ENCODE results near the gene PIGBOS1.
"Not testable (repeated sequence)": the region's sequence is repeated elsewhere in the genome, so short reads cannot be mapped to it uniquely, and the experiment has no call there.

PIGBOS1 gene

GRCh38 chr15:55318588-55319494 is at the start of gene PIGBOS1, which contains the start of gene PIGB:
Gene PIGBOS1, minus strand, starts transcription at chr15:55319123. Its CDS starts 1,331 bp downstream, at chr15:55317792.
Gene PIGB, plus strand, starts transcription at chr15:55319222. Its CDS starts 29 bp downstream, at chr15:55319251.
- peak; percentile 70 for DNase-seq

- DNase-seq: no peak
Measured at GRCh38 chr15:55366981-55367380, 48.1 kb upstream of the PIGBOS1 start.

GRCh38 chr15:55362641-55363040 is 43.7 kb upstream of the PIGBOS1 start:
- no peak for DNase-seq

- no peak for DNase-seq
Measured at GRCh38 chr15:55361048-55361447, 42.1 kb upstream of the PIGBOS1 start.

GRCh38 chr15:55360256-55360655 is 41.3 kb upstream of the PIGBOS1 start:
- DNase-seq: no peak

DNA sequence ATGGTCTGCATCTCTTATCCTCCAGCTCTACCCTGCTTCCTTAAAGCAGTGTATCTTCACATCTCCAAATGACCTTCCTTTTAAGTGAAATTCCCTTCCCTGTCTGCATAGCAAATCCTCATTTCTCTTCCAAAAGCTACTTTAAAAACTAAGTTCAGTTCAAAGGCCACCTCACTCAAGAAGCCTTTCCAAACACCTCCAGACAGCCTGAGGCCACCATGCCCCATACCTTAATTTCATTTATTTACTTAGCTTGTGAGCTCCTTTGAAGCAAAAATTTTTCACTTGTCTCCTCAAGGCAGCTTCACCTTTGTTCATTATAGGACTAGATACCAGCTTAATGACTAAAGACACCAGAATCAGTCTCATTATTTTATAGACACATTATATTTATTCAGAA is 39.5 kb upstream of the PIGBOS1 start:
- no peak for DNase-seq

GRCh38 chr15:55357774-55358173 is 38.9 kb upstream of the PIGBOS1 start:
- DNase-seq: no peak

GRCh38 chr15:55356985-55357585 is 38.2 kb upstream of the PIGBOS1 start:
- DNase-seq: no peak

GRCh38 chr15:55353025-55353424 is 34.1 kb upstream of the PIGBOS1 start:
- DNase-seq: no peak

DNA sequence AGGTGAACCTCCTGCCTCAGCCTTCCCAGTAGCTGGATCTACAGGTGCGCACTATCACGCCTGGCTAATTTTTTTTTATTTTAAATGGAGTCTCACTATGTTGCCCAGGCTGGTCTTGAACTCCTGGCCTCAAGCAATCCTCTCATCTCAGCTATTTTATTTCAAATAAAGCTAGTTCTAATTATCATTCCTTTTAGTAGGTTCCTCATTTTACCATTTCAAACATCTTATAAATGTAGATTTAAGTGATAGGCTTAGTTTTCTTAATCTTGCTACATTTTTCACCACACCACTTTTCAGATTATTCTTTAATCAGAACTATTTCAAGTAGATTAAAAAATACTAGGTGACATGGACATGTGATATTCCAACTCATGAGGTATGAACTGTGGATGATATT is 30.4 kb upstream of the PIGBOS1 start:
- DNase-seq: no peak

DNA sequence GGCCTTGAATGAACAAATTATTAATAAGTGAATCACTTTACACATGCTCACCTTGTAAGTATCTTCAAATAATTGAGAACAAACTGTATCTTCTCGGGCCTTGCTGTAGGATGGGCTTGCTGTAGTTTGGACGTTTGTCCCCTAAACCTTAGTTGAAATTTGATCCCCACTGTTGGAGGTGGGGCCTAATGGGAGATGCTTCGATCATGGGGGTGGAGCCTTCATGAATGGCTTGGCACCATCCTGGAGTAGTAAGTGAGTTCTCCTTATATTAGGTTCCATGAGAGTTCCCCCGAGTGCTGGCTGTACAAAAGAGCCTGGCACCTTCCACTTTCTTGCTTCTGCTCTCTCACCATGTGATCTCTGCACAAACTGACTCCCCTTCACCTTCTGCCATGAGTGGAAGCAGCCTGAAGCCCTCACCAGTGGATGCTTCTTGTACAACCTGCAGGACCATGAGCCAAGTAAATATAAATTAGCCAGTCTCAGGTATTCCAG is 29.4 kb upstream of the PIGBOS1 start:
- no peak for DNase-seq

DNA sequence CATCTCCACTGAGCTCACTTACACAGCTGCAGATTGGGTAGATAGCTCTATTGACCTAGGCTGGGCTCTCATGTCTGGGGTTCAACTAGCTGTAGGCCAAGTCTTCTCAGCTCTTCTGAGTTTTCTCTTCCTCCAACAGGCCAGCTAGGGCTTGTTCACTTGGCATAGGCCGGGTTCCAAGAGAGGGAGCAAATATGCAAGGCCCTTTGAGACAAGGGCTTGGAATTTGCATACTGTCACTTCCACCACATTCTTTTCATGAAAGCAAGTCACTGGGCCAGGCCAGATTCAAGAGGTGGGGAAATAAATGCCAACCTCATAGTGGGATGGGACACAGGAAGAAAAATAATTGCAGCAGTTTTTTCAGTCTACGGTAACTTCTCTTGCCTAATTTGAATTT is 25.3 kb upstream of the PIGBOS1 start:
- no peak for DNase-seq

- DNase-seq: peak; percentile 42
Measured at GRCh38 chr15:55343168-55343567, 24.2 kb upstream of the PIGBOS1 start.

DNA sequence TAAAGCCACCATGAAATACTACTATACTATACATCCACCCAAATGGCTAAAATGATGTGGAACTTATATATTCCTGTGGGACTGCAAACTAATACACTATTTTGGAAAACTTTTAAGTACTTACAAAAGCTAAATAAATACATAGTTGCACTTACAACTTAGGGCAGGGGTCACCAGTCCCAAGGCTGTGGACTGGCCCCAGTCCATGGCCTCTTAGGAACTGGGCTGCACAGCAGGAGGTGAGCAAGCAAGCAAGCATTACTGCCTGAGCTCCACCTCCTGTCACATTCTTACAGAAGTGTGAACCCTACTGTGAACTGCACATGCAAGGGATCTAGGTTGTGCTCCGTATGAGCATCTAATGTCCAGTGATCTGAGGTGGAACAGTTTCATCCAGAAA is 18.2 kb upstream of the PIGBOS1 start:
- no peak for DNase-seq

GRCh38 chr15:55334997-55335396 is 16.1 kb upstream of the PIGBOS1 start:
- no peak for DNase-seq

GRCh38 chr15:55334371-55334770 is 15.4 kb upstream of the PIGBOS1 start:
- no peak for DNase-seq

- no peak for DNase-seq
Measured at GRCh38 chr15:55327387-55327786, 8.5 kb upstream of the PIGBOS1 start.

DNA sequence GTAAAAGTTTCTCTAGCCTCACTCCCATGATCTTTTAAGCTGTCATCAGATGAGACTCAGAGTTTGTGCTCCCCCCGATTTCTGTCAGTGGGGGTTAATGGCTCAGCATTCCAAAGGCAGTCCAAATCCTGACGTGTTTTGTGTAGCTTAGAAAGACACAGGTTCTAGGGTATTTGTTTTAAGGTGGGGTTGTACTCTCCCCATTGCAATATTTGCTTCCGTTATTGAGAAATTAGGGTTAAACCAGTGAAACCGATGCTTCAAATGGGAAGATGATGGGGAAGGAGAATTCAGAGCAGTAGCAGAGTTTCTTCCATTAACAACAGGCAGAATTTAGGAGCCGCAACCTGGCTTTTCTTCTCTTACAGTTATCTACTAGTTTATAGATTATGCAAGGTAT is 3.5 kb upstream of the PIGBOS1 start:
- no peak for DNase-seq

DNA sequence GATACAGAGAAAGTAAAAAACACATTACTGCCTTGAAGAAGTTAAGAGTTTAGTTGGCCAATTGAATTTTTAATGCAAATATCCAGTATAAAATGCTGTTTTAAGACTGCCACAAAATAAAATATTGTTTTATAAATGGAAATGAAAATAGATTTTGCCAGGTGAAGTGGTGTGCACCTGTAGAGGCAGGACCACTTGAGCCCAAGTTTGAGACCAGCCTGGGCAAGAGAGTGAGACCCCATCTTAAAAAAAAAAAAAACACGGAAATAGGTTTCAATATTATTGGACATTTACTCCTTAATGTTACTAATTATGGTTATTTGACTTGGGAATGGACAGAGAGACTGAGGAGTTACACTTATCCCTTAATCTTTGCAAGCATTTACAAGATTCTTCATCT is 2.0 kb upstream of the PIGBOS1 start:
- no peak for DNase-seq

DNA sequence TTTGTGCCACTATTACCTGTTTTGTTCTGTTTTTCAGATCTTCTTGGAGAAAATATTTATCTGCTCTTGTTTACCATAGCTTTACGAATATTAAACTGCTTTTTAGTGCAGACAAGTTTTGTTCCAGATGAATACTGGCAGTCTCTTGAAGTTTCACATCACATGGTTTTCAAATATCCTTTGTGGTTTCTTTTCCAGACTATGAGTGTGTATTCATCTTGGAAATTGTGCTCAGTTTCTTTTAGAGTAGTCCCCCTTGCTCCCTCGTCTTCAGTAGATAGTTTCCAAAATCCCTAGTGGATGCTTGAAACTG is 1.3 kb upstream of the PIGBOS1 start:
- DNase-seq: no peak

- no peak for DNase-seq
Measured at GRCh38 chr15:55319537-55320237, 764 bp upstream of the PIGBOS1 start.

DNA sequence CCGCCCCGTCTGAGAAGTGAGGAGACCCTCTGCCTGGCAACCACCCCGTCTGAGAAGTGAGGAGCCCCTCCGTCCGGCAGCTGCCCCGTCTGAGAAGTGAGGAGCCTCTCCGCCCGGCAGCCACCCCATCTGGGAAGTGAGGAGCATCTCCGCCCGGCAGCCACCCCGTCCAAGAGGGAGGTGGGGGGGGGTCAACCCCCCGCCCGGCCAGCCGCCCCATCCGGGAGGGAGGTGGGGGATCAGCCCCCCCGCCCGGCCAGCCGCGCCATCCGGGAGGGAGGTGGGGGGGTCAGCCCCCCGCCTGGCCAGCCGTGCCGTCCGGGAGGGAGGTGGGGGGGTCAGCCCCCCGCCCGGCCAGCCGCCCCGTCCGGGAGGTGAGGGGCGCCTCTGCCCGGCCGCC is 16.1 kb downstream of the PIGBOS1 start:
- not testable (repeated sequence) for DNase-seq

GRCh38 chr15:55297315-55297714 is 21.6 kb downstream of the PIGBOS1 start:
- DNase-seq: no peak

All from NCI-H1105 treated with DMSO at 0.1 percent for 48 hours (cell line).